Measurements from ENCODE around the gene COTL1. TPM values are rescaled to one million over a fixed set of nuclear protein-coding genes. Genes with fewer than 3 reads are reported as not detected.
A peak's percentile ranks its signal among the peaks of the same experiment; 100 is the strongest.

Gene COTL1
- total and polyA plus RNA-seq, 9 of the 15 experiments (the other 6 are each of a cell fraction or from before 2014, with no cell fraction given), result 27.7 to 185 (median 72.5) TPM

GRCh38 chr16:84603140-84603816 is 14.6 kb downstream of the COTL1 start (continued):
- no peak for TF ChIP-seq TCF7L2 (IDR thresholded peaks at IDR 0.05; ENCODE audit: low read depth, low read length)
- no peak for TF ChIP-seq HOXB6 (CRISPR knock-in tag; IDR thresholded peaks at IDR 0.05; ENCODE audit: borderline replicate concordance)
- no peak for TF ChIP-seq ZFP91 (CRISPR knock-in tag; IDR thresholded peaks at IDR 0.05)
- no peak for TF ChIP-seq CHD4 (IDR thresholded peaks at IDR 0.05; ENCODE audit: insufficient read depth, insufficient replicate concordance, low read depth, low read length, poor library complexity, severe bottlenecking)
- no peak for TF ChIP-seq ELF1 (tag; IDR thresholded peaks at IDR 0.05)
- no peak for TF ChIP-seq CREBBP (IDR thresholded peaks at IDR 0.05; ENCODE audit: low read depth, low read length)
- no peak for TF ChIP-seq TSHZ1 (CRISPR knock-in tag; IDR thresholded peaks at IDR 0.05)
- TF ChIP-seq LARP7 (IDR thresholded peaks at IDR 0.05), result no peak
- TF ChIP-seq ZNF316 (IDR thresholded peaks at IDR 0.05), result no peak
- no peak for TF ChIP-seq ZNF277 (CRISPR knock-in tag; IDR thresholded peaks at IDR 0.05; ENCODE audit: borderline replicate concordance)
- no peak for TF ChIP-seq CSDE1 (IDR thresholded peaks at IDR 0.05)
- TF ChIP-seq THAP7 (CRISPR knock-in tag; IDR thresholded peaks at IDR 0.05), result no peak
- TF ChIP-seq GTF2B (IDR thresholded peaks at IDR 0.05; ENCODE audit: extremely low read depth, insufficient read length), result no peak
- TF ChIP-seq RBFOX2 (IDR thresholded peaks at IDR 0.05; ENCODE audit: low read depth, low read length), result peak; percentile 43; the same call in 1 of the 2 replicates
- no peak for TF ChIP-seq ZBTB12 (CRISPR knock-in tag; IDR thresholded peaks at IDR 0.05)

Measured in K562 (cell line).